H1 (cell line): ENCODE results near the gene PHTF1. TPM values are rescaled to one million over a fixed set of nuclear protein-coding genes. Genes with fewer than 3 reads are reported as not detected.

ENCODE experiments used
- CTCF ChIA-PET: fragments of 300-600 bp; sonication (Branson Sonifier 250); formaldehyde crosslinking; loops from one replicate; lab custom pipeline; 2021; ENCODE audit not compliant: partially characterized antibody; lab: Charles Lee
- POLR2A ChIA-PET: fragments of 300-600 bp; sonication (Branson Sonifier 250); formaldehyde crosslinking; loops from one replicate; lab custom pipeline; 2021; ENCODE audit warnings: inconsistent platforms; ENCODE audit not compliant: partially characterized antibody; lab: Charles Lee
- DNase-seq, 2 experiments: peaks; one replicate each; pipeline versions ENCODE4 v3.0.0 to v3.0.0-alpha.2; 2010 to 2022; ENCODE audit warnings: low spot score in 2 of 2, low read depth in 1 of 2, mixed read lengths in 1 of 2
- FAIRE-seq: peaks from 2 replicates; lab custom pipeline; 2011; peaks lifted over from hg19 to GRCh38; lab: Jason Lieb, UNC
- H2AFZ ChIP-seq: 2 replicates; pipeline ENCODE4 v1.8.1; 2012; ENCODE audit warnings: low read length, inconsistent platforms
- H2AK5ac ChIP-seq: 2 replicates; pipeline ENCODE4 v1.6.1; 2013; ENCODE audit warnings: low read depth, low read length
- H2BK120ac ChIP-seq: replicated peaks from 2 replicates; pipeline ENCODE3; 2013; ENCODE audit warnings: low read depth, low read length, inconsistent platforms
- H2BK12ac ChIP-seq: 2 replicates; pipeline ENCODE4 v1.6.1; 2013; ENCODE audit warnings: low read depth, low read length
- H2BK15ac ChIP-seq: 2 replicates; pipeline ENCODE4 v1.6.1; 2013; ENCODE audit warnings: low read length
- H2BK20ac ChIP-seq: 2 replicates; pipeline ENCODE4 v1.6.1; 2013; ENCODE audit warnings: low read length
- H2BK5ac ChIP-seq: 2 replicates; pipeline ENCODE4 v1.6.1; 2013; ENCODE audit warnings: low read depth, low read length
- H3K14ac ChIP-seq: 2 replicates; pipeline ENCODE4 v1.6.1; 2013; ENCODE audit warnings: inconsistent platforms; ENCODE audit not compliant: insufficient read length
- H3K18ac ChIP-seq: 2 replicates; pipeline ENCODE4 v1.6.1; 2013; ENCODE audit warnings: low read length; ENCODE audit errors: extremely low read depth
- H3K23ac ChIP-seq: 2 replicates; pipeline ENCODE4 v1.6.1; 2013; ENCODE audit warnings: inconsistent platforms; ENCODE audit not compliant: insufficient read length
- H3K23me2 ChIP-seq: 2 replicates; pipeline ENCODE4 v1.6.1; 2013; ENCODE audit warnings: low read depth, low read length
- H3K27ac ChIP-seq: 2 replicates; pipeline ENCODE4 v1.6.1; 2011; ENCODE audit warnings: low read depth, low read length, inconsistent platforms
- H3K27me3 ChIP-seq, 4 experiments: replicated peaks in 1 of 4; 1 replicate in 1 of 4; 2 replicates in 3 of 4; pipeline versions ENCODE4 v1.6.1 to v1.8.1; 2011 to 2013; ENCODE audit warnings: low read length in 3 of 4, mild to moderate bottlenecking in 3 of 4, inconsistent platforms in 2 of 4, mixed read lengths in 2 of 4, moderate library complexity in 1 of 4; ENCODE audit not compliant: control insufficient read depth in 3 of 4, insufficient read depth in 3 of 4; ENCODE audit errors: extremely low read depth in 1 of 4
- H3K36me3 ChIP-seq, 4 experiments: 2 replicates each; pipeline versions ENCODE4 v1.6.1 to v1.8.1; 2011 to 2013; ENCODE audit warnings: mild to moderate bottlenecking in 4 of 4, low read length in 3 of 4, moderate library complexity in 2 of 4, control low read depth in 1 of 4, inconsistent platforms in 1 of 4; ENCODE audit not compliant: insufficient read depth in 4 of 4, control insufficient read depth in 2 of 4
- H3K4ac ChIP-seq: replicated peaks from 2 replicates; pipeline ENCODE3; 2013; ENCODE audit warnings: low read length, low read depth, mixed read lengths, inconsistent platforms; ENCODE audit not compliant: insufficient read length
- H3K4me1 ChIP-seq, 4 experiments: replicated peaks in 1 of 4; 1 replicate in 1 of 4; 2 replicates in 3 of 4; pipeline versions ENCODE4 v1.6.1 to v1.8.1; 2011 to 2013; ENCODE audit warnings: low read length in 3 of 4, inconsistent platforms in 2 of 4, mixed read lengths in 1 of 4; ENCODE audit not compliant: insufficient read depth in 4 of 4, control insufficient read depth in 3 of 4
- H3K4me2 ChIP-seq, 2 experiments: 2 replicates each; pipeline versions ENCODE4 v1.6.1 to v1.8.1; 2011 to 2013; ENCODE audit warnings: low read depth in 2 of 2, low read length in 2 of 2, control low read depth in 1 of 2, inconsistent platforms in 1 of 2, mild to moderate bottlenecking in 1 of 2; ENCODE audit not compliant: insufficient read depth in 1 of 2
- H3K4me3 ChIP-seq, 4 experiments: fragments of 200-600, 300-600 bp in 1 of 4; sonication (generic), shearing (Covaris generic), sonication (Bioruptor Twin) in 1 of 4; 2 replicates each; pipeline versions ENCODE4 v1.5.1 to v1.8.1; 2011 to 2016; ENCODE audit warnings: low read length in 4 of 4, low read depth in 3 of 4, control low read depth in 2 of 4, inconsistent platforms in 2 of 4, mild to moderate bottlenecking in 2 of 4, mixed read lengths in 1 of 4, moderate library complexity in 1 of 4; ENCODE audit not compliant: insufficient read depth in 2 of 4; ENCODE audit errors: extremely low read depth in 1 of 4
- H3K56ac ChIP-seq: replicated peaks from 2 replicates; pipeline ENCODE3; 2013; ENCODE audit warnings: low read depth, mild to moderate bottlenecking, mixed read lengths, low read length, inconsistent platforms; ENCODE audit not compliant: insufficient read length
- H3K79me1 ChIP-seq: 2 replicates; pipeline ENCODE4 v1.6.1; 2013; ENCODE audit warnings: low read depth, low read length, control low read depth
- H3K79me2 ChIP-seq, 2 experiments: 2 replicates each; pipeline versions ENCODE4 v1.6.1 to v1.8.1; 2012 to 2013; ENCODE audit warnings: low read length in 2 of 2, mild to moderate bottlenecking in 2 of 2, inconsistent platforms in 1 of 2; ENCODE audit not compliant: insufficient read depth in 2 of 2, control insufficient read depth in 1 of 2
- H3K9ac ChIP-seq, 4 experiments: replicated peaks in 1 of 4; 1 replicate in 1 of 4; 2 replicates in 3 of 4; pipeline versions ENCODE4 v1.6.1 to v1.8.1; 2011 to 2013; ENCODE audit warnings: low read depth in 3 of 4, low read length in 3 of 4, control low read depth in 2 of 4, mild to moderate bottlenecking in 2 of 4, moderate library complexity in 2 of 4, inconsistent platforms in 1 of 4; ENCODE audit errors: extremely low read depth in 1 of 4
- H3K9me3 ChIP-seq, 2 experiments: 2 replicates each; pipeline versions ENCODE4 v1.6.1 to v1.8.1; 2012 to 2013; ENCODE audit warnings: mild to moderate bottlenecking in 2 of 2, moderate library complexity in 2 of 2, control low read depth in 1 of 2, inconsistent platforms in 1 of 2, low read depth in 1 of 2, low read length in 1 of 2, mixed read lengths in 1 of 2; ENCODE audit not compliant: insufficient read depth in 2 of 2
- H4K20me1 ChIP-seq, 2 experiments: replicated peaks in 1 of 2; 2 replicates each; pipeline versions ENCODE3 to v1.8.1; 2011 to 2013; ENCODE audit warnings: inconsistent platforms in 2 of 2, low read length in 2 of 2, mild to moderate bottlenecking in 1 of 2; ENCODE audit not compliant: insufficient read depth in 2 of 2, control insufficient read depth in 1 of 2
- H4K5ac ChIP-seq: 2 replicates; pipeline ENCODE4 v1.6.1; 2013; ENCODE audit warnings: low read length, low read depth, mixed read lengths, inconsistent platforms; ENCODE audit not compliant: insufficient read length
- H4K8ac ChIP-seq: 2 replicates; pipeline ENCODE4 v1.8.0; 2013; ENCODE audit warnings: mild to moderate bottlenecking, moderate library complexity, low read length, inconsistent platforms; ENCODE audit not compliant: insufficient read depth; ENCODE audit errors: extremely low read depth
- H4K91ac ChIP-seq: replicated peaks from 2 replicates; pipeline ENCODE3; 2013; ENCODE audit warnings: low read length, mixed read lengths, inconsistent platforms; ENCODE audit not compliant: insufficient read length
- SIN3A ChIP-seq, 2 experiments: IDR thresholded peaks in 1 of 2; conservative IDR thresholded peaks in 1 of 2; 2 replicates each; pipeline ENCODE4 v1.6.1; 2011 to 2012; ENCODE audit warnings: low read length in 2 of 2, improper control_type of control experiment in 1 of 2, low read depth in 1 of 2, mild to moderate bottlenecking in 1 of 2
- WGBS, 2 experiments: shearing (Covaris generic) in 1 of 2; methylation state at CpG; one replicate each; pipeline versions ENCODE4 v1.1.6 to v1.1.7; 2013 to 2015; ENCODE audit warnings: low lambda C conversion rate in 2 of 2, mixed read lengths in 2 of 2, inconsistent platforms in 1 of 2, low coverage in 1 of 2, missing lambda C conversion rate in 1 of 2; ENCODE audit not compliant: insufficient replicate concordance in 2 of 2, insufficient coverage in 1 of 2, insufficient read length in 1 of 2; ENCODE audit errors: extremely low coverage in 1 of 2, missing lambda C conversion rate in 1 of 2; 5-methylcytosine and 5-hydroxymethylcytosine counted together
- polyA plus RNA-seq, 7 experiments: library from polyadenylated mRNA; depleted of rRNA in 3 of 7; stranded (reverse) in 5 of 7; unstranded in 2 of 7; fragments of >200 nt in 5 of 7; fragments of 200-250 nt in 2 of 7; gene quantifications; 1 replicate in 5 of 7; 2 replicates in 1 of 7; 4 replicates in 1 of 7; pipeline versions ENCODE4 v1.2.1 to v1.2.3, GENCODE V29; 2011 to 2013; ENCODE audit warnings: missing spikeins in 2 of 7, mixed read lengths in 2 of 7
- total RNA-seq: library from RNA; stranded (reverse); fragmentation: NEBNext Ultra II Directional; extraction: Animal tissue kit (Norgen Biotek cat#: 25700); gene quantifications from 2 replicates; pipeline ENCODE4 v1.2.1, GENCODE V29; 2021

Gene PHTF1
- total and polyA plus RNA-seq, 2 of the 8 experiments (the other 6 are each of a cell fraction or from before 2014, with no cell fraction given) = 9.1 to 26.9 TPM

GRCh38 chr1:113692824-113693431 lies 66.4 kb downstream of the PHTF1 start:
- Histone ChIP-seq H3K27me3 (no peaks in the 10 kb centered on the region), H3K36me3 (peaks cover 0 to 17% (median 3%) of the 10 kb centered on the region in 4 experiments; a peak in 5 of 8 replicates), H4K5ac (no peak overlapping the region), H2BK20ac (no peak overlapping the region), H3K56ac (no peak overlapping the region), H2AFZ (no peak overlapping the region), H4K8ac (no peak overlapping the region), H3K9ac (no peak overlapping the region), H2BK120ac (no peak overlapping the region), H2AK5ac (no peak overlapping the region), H3K79me2 (no peaks in the 10 kb centered on the region), H3K4me2 (no peak overlapping the region), H3K4ac (no peak overlapping the region), H3K9me3 (peaks cover 8 to 11% of the 10 kb centered on the region in 2 experiments; a peak in 3 of 4 replicates), H2BK12ac (no peak overlapping the region), H3K23me2 (peaks cover 2% of the 10 kb centered on the region; the same call in 1 of the 2 replicates), H2BK5ac (no peak overlapping the region), H4K20me1 (no peaks in the 10 kb centered on the region), H3K4me3 (no peak overlapping the region), H3K14ac (no peak overlapping the region), H4K91ac (no peak overlapping the region), H3K79me1 (no peaks in the 10 kb centered on the region), H3K23ac (no peak overlapping the region), H3K18ac (no peak overlapping the region), H3K27ac (no peak overlapping the region), H2BK15ac (no peak overlapping the region), H3K4me1 (no peaks in the 10 kb centered on the region)
- no peak for DNase-seq
- WGBS, 2 experiments = 87% methylated on average over 4 of the region's 4 CpGs; no CpG with 5 or more reads in 1 of the 2 experiments
- ChIA-PET POLR2A (no interaction called here), CTCF (interaction anchor here (0.6 kb wide), 1 partner anchor 396 kb away, joined by 3 read pairs; no protein-coding TSS in a partner anchor)
- no peak for FAIRE-seq
- no peak for TF ChIP-seq SIN3A (conservative IDR thresholded peaks at IDR 0.05 in 1 of 2, IDR thresholded peaks at IDR 0.05 in 1 of 2; ENCODE audit: low read depth in 1 of 2, low read length in 2 of 2)
